MCF 10A (cell line): ENCODE results near the gene NIPA2. TPM values are rescaled to one million over a fixed set of nuclear protein-coding genes. Genes with fewer than 3 reads are reported as not detected.
"Not testable (repeated sequence)": the region's sequence is repeated elsewhere in the genome, so short reads cannot be mapped to it uniquely, and the experiment has no call there.

Experiments
- BruUV-seq: library from RNA; stranded (reverse); fragments of 400-500 nt; replicated peaks from 2 replicates; lab custom pipeline; 2021; lab: Mats Ljungman, UMichigan
- CTCF ChIA-PET: fragments of 300-600 bp; sonication (Branson Sonifier 250); formaldehyde crosslinking; extraction: SDS; loops from one replicate; lab custom pipeline; 2021; ENCODE audit warnings: antibody characterized with exemption, inconsistent platforms; lab: Yijun Ruan, JAX
- POLR2A ChIA-PET: fragments of 300-600, 350-650 bp; sonication (Branson Sonifier 250); formaldehyde crosslinking; extraction: SDS; loops from one replicate; lab custom pipeline; 2020; ENCODE audit warnings: antibody characterized with exemption, inconsistent platforms; lab: Yijun Ruan, JAX
- DNase-seq: peaks from one replicate; pipeline ENCODE4 v3.0.0-alpha.2; 2018; ENCODE audit not compliant: unreplicated experiment
- H3K27ac Mint-ChIP-seq: one replicate; pipeline ENCODE4 v1.8.0; 2022; ENCODE audit warnings: mild to moderate bottlenecking, low read depth, mixed read lengths; ENCODE audit not compliant: unreplicated experiment
- H3K27me3 Mint-ChIP-seq: one replicate; pipeline ENCODE4 v1.8.0; 2022; ENCODE audit warnings: mixed read lengths; ENCODE audit not compliant: insufficient read depth, unreplicated experiment
- H3K36me3 Mint-ChIP-seq: one replicate; pipeline ENCODE4 v1.8.0; 2022; ENCODE audit warnings: mild to moderate bottlenecking, moderate library complexity, mixed read lengths; ENCODE audit not compliant: insufficient read depth, unreplicated experiment
- H3K4me1 Mint-ChIP-seq: one replicate; pipeline ENCODE4 v1.8.0; 2022; ENCODE audit warnings: mixed read lengths; ENCODE audit not compliant: insufficient read depth, unreplicated experiment
- H3K4me3 Mint-ChIP-seq: one replicate; pipeline ENCODE4 v1.8.0; 2022; ENCODE audit warnings: mild to moderate bottlenecking, moderate library complexity, mixed read lengths; ENCODE audit not compliant: unreplicated experiment
- H3K9me3 Mint-ChIP-seq: one replicate; pipeline ENCODE4 v1.8.0; 2022; ENCODE audit warnings: mixed read lengths; ENCODE audit not compliant: unreplicated experiment
- CTCF ChIP-seq: fragments of 200-600 bp; IDR thresholded peaks from one replicate; pipeline ENCODE4 v1.8.0; 2022; ENCODE audit warnings: antibody characterized with exemption, mild to moderate bottlenecking; ENCODE audit not compliant: unreplicated experiment
- intact Hi-C: fragments of 100-400 bp; cut with micrococcal nuclease; formaldehyde crosslinking; loops from 2 replicates; pipeline ENCODE4 v1.14.1; 2022
- total RNA-seq: library from RNA; stranded (reverse); gene quantifications from 2 replicates; pipeline ENCODE4 v1.2.3, GENCODE V29; 2022

Gene NIPA2
- total RNA-seq, 1 experiment from 2014 or later, result 51.9 TPM

- H3K4me3 Mint-ChIP-seq, result no peak overlapping the region
- CTCF ChIA-PET, result interaction anchor here (0.5 kb wide), 1 partner anchor 138 kb away, joined by 3 read pairs; no protein-coding TSS in a partner anchor
- no peaks in the 10 kb centered on the region for H3K27me3 Mint-ChIP-seq
- POLR2A ChIA-PET, result interaction anchor here (1.5 kb wide), 1 partner anchor 43 kb away, joined by 3 read pairs; the partner anchor contains the start of gene NIPA2
- H3K9me3 Mint-ChIP-seq, result no peaks in the 10 kb centered on the region
- no peak for DNase-seq
- BruUV-seq, result no TSS peak
- peaks cover 5% of the 10 kb centered on the region for H3K4me1 Mint-ChIP-seq
- intact Hi-C loops, result no loop called here
- peaks cover 17% of the 10 kb centered on the region for H3K36me3 Mint-ChIP-seq
- no peak for TF ChIP-seq CTCF
- no peak overlapping the region for H3K27ac Mint-ChIP-seq
Measured at GRCh38 chr15:22795206-22796063, 43.0 kb upstream of the NIPA2 start.

- no TSS peak for BruUV-seq
- no peaks in the 10 kb centered on the region for H3K27me3 Mint-ChIP-seq
- H3K4me3 Mint-ChIP-seq, result no peak overlapping the region
- CTCF ChIA-PET, result interaction anchor here (0.5 kb wide), 1 partner anchor 137 kb away, joined by 3 read pairs; no protein-coding TSS in a partner anchor
- DNase-seq, result no peak
- intact Hi-C loops, result no loop called here
- H3K27ac Mint-ChIP-seq, result no peak overlapping the region
- POLR2A ChIA-PET, result interaction anchor here (0.6 to 1.5 kb wide), 2 partner anchors 42 to 235 kb away, joined by 3 read pairs; partner anchors contain the start of gene NIPA2
- H3K36me3 Mint-ChIP-seq, result peaks cover 16% of the 10 kb centered on the region
- peaks cover 5% of the 10 kb centered on the region for H3K4me1 Mint-ChIP-seq
- no peak for TF ChIP-seq CTCF
- H3K9me3 Mint-ChIP-seq, result no peaks in the 10 kb centered on the region
Measured at GRCh38 chr15:22796079-22796478, 42.4 kb upstream of the NIPA2 start.

- POLR2A ChIA-PET, result no interaction called here
- H3K9me3 Mint-ChIP-seq, result no peaks in the 10 kb centered on the region
- no peak overlapping the region for H3K4me3 Mint-ChIP-seq
- CTCF ChIA-PET, result no interaction called here
- no peaks in the 10 kb centered on the region for H3K27me3 Mint-ChIP-seq
- H3K27ac Mint-ChIP-seq, result peak overlapping the region; percentile 27
- intact Hi-C loops, result no loop called here
- H3K36me3 Mint-ChIP-seq, result peaks cover 10% of the 10 kb centered on the region
- no TSS peak for BruUV-seq
- H3K4me1 Mint-ChIP-seq, result peaks cover 5% of the 10 kb centered on the region
- TF ChIP-seq CTCF, result no peak
- peak; percentile 17 for DNase-seq
Measured at GRCh38 chr15:22799902-22800301, 38.6 kb upstream of the NIPA2 start.

- not testable (repeated sequence) for H3K27ac Mint-ChIP-seq
Measured at GRCh38 chr15:22803006-22803405, 35.5 kb upstream of the NIPA2 start.

More at GRCh38 chr15:22803006-22803405, 35.5 kb upstream of the NIPA2 start:
- H3K4me3 Mint-ChIP-seq, intact Hi-C loops, H3K36me3 Mint-ChIP-seq, BruUV-seq, H3K9me3 Mint-ChIP-seq, H3K4me1 Mint-ChIP-seq, H3K27me3 Mint-ChIP-seq, POLR2A ChIA-PET, DNase-seq: not testable (repeated sequence)
- CTCF ChIA-PET, result interaction anchor here (0.7 kb wide), 1 partner anchor 25 kb away, joined by 3 read pairs; no protein-coding TSS in a partner anchor
